Vagina (tissue), 2 donors: ENCODE measurements around the gene CST7. TPM values are rescaled to one million over a fixed set of nuclear protein-coding genes. Genes with fewer than 3 reads are reported as not detected.
A peak's percentile ranks its signal among the peaks of the same experiment; 100 is the strongest.

Source experiments
- DNase-seq, 2 donors: peaks; one replicate each; pipeline ENCODE4 v3.0.0-alpha.2; 2017; ENCODE audit errors: extremely low spot score in 2 of 2
- H3K27ac ChIP-seq: fragments of 200-600 bp; sonication (generic); one replicate; pipeline ENCODE4 v1.5.1; 2019
- H3K27me3 ChIP-seq: fragments of 200-600 bp; sonication (generic); one replicate; pipeline ENCODE4 v1.5.1; 2019
- H3K36me3 ChIP-seq, 2 donors: fragments of 200-600 bp; sonication (generic); one replicate each; pipeline ENCODE4 v1.5.1; 2017 to 2019
- H3K4me1 ChIP-seq: fragments of 200-600 bp; sonication (generic); one replicate; pipeline ENCODE4 v1.5.1; 2019
- H3K4me3 ChIP-seq, 2 donors: fragments of 200-600 bp; sonication (generic); 1 replicate in 1 of 2; 2 replicates in 1 of 2; pipeline ENCODE4 v1.5.1; 2016 to 2019
- H3K9me3 ChIP-seq: fragments of 200-600 bp; sonication (generic); one replicate; pipeline ENCODE4 v1.5.1; 2019
- POLR2A ChIP-seq, 2 donors: fragments of 450-650 bp; IDR thresholded peaks; one replicate each; pipeline ENCODE4 v1.6.1; 2017; ENCODE audit warnings: antibody characterized with exemption in 2 of 2, mild to moderate bottlenecking in 2 of 2, moderate library complexity in 2 of 2
- POLR2AphosphoS5 ChIP-seq, 2 donors: sonication (generic); formaldehyde crosslinking; IDR thresholded peaks; one replicate each; pipeline ENCODE4 v1.9.0; 2017; ENCODE audit warnings: antibody characterized with exemption in 2 of 2, mild to moderate bottlenecking in 2 of 2, low read depth in 1 of 2; ENCODE audit not compliant: insufficient read depth in 1 of 2
- intact Hi-C: fragments of 100-400 bp; cut with DNase I; formaldehyde crosslinking; loops from one replicate; pipeline ENCODE4 v1.15.1; 2023
- total RNA-seq: library from RNA; depleted of rRNA; stranded (reverse); fragments of >200 nt; gene quantifications from one replicate; pipeline ENCODE4 v1.2.3, GENCODE V29; 2016
- TF ChIP-seq, protein P1 (sequence below), 3 experiments: fragments of 450-650 bp in 2 of 3; fragments of 200-600 bp in 1 of 3; sonication (generic) in 1 of 3; IDR thresholded peaks; one replicate each; pipeline ENCODE4 v1.5.1; 2017 to 2019; ENCODE audit warnings: antibody characterized with exemption in 3 of 3, mild to moderate bottlenecking in 2 of 3, moderate library complexity in 2 of 3

Gene CST7
- total RNA-seq, 1 donor from 2014 or later = 3.7 TPM

DNA sequence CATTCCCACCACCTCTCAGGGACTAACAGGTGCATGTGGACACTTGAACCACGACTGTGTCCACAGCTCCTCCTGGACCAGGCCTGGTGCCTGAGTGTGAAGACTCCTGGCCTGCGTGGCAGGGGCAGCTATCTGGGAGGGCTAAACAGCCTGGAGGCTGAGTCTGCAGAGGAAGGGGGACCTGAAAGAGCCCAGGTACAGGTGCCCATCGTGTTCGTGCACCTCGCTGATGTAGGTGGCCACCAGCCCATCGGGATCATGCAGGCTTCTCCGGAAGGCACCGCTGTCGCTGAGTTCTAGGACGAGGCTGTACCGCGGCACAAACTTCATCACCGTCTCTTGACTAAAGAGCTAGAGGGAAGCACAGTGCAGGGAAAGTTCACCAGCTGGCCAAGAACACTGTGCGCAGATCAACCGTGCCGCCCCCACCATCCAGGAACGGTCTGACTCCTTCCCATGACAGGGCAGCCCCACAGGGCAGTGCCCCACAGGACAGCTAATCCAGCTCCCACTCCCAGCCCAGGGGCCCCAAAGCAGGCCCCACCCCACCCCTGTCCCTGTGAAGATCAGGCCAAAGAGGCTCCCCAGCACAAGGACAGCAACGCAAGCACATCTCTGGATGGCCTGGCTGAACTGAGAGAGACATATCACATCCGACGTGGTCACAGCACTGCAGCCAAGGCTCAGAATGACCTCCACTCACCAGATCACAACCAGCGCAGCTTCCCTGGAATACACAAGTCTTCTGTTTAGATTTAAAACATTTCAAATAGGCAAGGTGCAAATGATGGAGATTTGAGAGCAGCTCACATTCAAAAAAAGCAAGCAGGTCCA, 14.8 kb downstream of the CST7 start:
- Histone ChIP-seq H3K9me3 (no peaks in the 10 kb centered on the region), H3K27me3 (no peaks in the 10 kb centered on the region), H3K4me1 (no peaks in the 10 kb centered on the region), H3K36me3 (peaks cover 0 to 64% of the 10 kb centered on the region in 2 donors), H3K4me3 (no peak overlapping the region), H3K27ac (no peak overlapping the region)
- TF ChIP-seq, protein P1, sequence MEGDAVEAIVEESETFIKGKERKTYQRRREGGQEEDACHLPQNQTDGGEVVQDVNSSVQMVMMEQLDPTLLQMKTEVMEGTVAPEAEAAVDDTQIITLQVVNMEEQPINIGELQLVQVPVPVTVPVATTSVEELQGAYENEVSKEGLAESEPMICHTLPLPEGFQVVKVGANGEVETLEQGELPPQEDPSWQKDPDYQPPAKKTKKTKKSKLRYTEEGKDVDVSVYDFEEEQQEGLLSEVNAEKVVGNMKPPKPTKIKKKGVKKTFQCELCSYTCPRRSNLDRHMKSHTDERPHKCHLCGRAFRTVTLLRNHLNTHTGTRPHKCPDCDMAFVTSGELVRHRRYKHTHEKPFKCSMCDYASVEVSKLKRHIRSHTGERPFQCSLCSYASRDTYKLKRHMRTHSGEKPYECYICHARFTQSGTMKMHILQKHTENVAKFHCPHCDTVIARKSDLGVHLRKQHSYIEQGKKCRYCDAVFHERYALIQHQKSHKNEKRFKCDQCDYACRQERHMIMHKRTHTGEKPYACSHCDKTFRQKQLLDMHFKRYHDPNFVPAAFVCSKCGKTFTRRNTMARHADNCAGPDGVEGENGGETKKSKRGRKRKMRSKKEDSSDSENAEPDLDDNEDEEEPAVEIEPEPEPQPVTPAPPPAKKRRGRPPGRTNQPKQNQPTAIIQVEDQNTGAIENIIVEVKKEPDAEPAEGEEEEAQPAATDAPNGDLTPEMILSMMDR (IDR thresholded peaks at IDR 0.05) = no peak
- TF ChIP-seq POLR2A (IDR thresholded peaks at IDR 0.05) = no peak
- no peak for TF ChIP-seq POLR2AphosphoS5 (IDR thresholded peaks at IDR 0.05; ENCODE audit: insufficient read depth in 1 of 2, low read depth in 1 of 2)
- peak; percentile 56 to 92 for DNase-seq
- intact Hi-C loops = no loop called here

DNA sequence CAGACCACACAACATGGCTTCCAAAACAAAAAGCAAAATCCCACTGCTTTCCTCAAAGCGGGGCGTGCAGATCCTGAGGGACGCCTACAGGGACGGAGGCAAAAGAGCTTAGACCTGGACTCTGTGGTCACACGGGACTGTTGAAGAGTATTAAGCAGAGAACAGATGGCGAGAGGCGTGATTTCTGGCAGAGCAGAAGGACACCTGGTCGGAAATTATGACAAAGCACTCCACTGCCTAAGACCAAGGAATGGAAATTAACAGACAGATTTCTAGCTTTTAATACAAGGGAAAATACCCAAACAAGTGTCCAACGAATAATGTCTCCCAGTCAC, 15.4 kb downstream of the CST7 start:
- DNase-seq = peak in 1 of 2 donors; percentile 65
- Histone ChIP-seq H3K9me3 (no peaks in the 10 kb centered on the region), H3K27me3 (no peaks in the 10 kb centered on the region), H3K36me3 (peaks cover 0 to 63% of the 10 kb centered on the region in 2 donors), H3K27ac (no peak overlapping the region), H3K4me1 (no peaks in the 10 kb centered on the region), H3K4me3 (no peak overlapping the region)
- TF ChIP-seq, protein P1 (IDR thresholded peaks at IDR 0.05) = no peak
- no peak for TF ChIP-seq POLR2A (IDR thresholded peaks at IDR 0.05)
- no peak for TF ChIP-seq POLR2AphosphoS5 (IDR thresholded peaks at IDR 0.05; ENCODE audit: insufficient read depth in 1 of 2, low read depth in 1 of 2)
- intact Hi-C loops = no loop called here

DNA sequence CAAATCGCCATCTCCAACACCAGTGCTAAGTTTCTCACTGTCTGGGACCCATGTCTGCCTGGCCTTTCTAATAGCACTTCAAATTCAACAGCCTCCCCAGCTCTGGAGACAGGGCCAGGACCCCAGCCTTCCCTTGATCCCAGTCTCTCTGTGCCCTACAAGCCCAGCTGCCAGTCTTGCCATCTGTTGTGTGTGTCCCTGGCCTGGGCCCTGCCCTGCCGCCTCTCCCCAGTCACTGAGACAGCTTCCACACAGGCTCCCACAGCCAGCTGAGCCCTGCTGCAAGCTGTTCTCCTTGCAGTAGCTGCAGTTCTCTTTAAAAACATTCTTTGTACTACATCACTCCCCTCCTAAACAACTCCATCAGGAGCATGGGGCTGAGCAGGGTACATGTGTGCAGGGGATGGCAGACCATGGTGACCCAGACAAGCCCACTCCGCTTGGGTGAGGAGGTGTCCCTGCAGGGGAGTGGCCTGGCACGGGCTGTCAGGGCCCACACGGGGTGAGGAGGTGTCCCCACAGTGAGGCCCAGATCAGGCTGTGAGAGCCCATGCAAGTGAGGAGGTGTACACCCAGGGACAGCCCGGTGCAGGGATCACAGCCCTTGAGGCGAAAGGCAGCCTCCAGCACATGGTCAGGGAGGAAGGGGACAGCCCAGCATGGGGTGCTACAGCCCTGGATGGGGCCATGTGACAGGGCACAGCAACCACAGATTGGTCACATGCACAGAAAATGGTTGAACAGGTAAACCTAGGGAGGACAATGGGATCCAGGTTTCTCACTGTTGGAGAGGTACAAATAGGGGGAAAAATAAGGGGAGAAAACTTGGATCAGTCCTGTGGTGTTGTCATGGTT, 16.2 kb downstream of the CST7 start:
- H3K27me3 ChIP-seq = no peaks in the 10 kb centered on the region
- no peaks in the 10 kb centered on the region for H3K4me1 ChIP-seq
- no peak overlapping the region for H3K4me3 ChIP-seq
- TF ChIP-seq POLR2A (IDR thresholded peaks at IDR 0.05) (no peak), POLR2AphosphoS5 (IDR thresholded peaks at IDR 0.05; ENCODE audit: insufficient read depth in 1 of 2, low read depth in 1 of 2) (no peak)
- TF ChIP-seq, protein P1 (IDR thresholded peaks at IDR 0.05) = no peak
- no peaks in the 10 kb centered on the region for H3K9me3 ChIP-seq
- intact Hi-C loops = no loop called here
- no peak overlapping the region for H3K27ac ChIP-seq
- peak; percentile 56 to 92 for DNase-seq
- H3K36me3 ChIP-seq = peaks cover 0 to 70% of the 10 kb centered on the region in 2 donors

DNA sequence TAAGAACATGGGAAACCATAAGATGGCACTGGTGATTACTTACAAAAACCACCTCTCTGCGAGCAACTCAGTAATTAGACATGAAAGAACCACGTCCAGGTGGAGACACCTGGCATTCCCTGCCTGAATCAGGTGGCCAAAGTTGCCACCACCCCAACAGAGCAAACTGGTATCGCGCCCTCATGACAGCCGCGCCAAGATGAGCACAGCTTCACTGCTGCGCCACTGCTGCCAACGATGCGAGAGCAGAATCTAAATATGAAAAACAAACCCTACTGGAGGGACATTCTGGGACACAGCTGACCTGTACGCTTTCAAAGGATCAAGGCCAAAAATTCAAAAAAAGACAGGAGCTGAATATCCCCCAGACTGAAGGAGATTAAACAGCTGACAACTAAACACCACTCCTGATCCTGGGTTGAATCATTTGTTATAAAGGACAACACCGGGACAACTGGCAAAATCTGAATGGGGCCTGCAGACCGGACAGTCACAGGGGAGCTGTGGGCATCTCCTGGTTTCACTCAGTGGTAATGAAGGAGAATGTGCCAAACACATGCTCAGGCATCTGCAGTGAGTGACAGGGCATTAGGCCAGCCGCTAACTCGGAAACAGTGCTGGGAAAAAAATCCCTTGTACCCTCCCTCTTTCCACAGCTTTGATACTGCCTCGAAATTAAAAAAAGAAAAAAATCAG, 17.4 kb downstream of the CST7 start:
- DNase-seq = peak in 1 of 2 donors; percentile 60
- intact Hi-C loops = no loop called here
- Histone ChIP-seq H3K27me3 (no peaks in the 10 kb centered on the region), H3K4me3 (no peak overlapping the region), H3K36me3 (peaks cover 0 to 79% of the 10 kb centered on the region in 2 donors), H3K9me3 (no peaks in the 10 kb centered on the region), H3K4me1 (no peaks in the 10 kb centered on the region), H3K27ac (no peak overlapping the region)
- TF ChIP-seq POLR2A (IDR thresholded peaks at IDR 0.05) = no peak
- TF ChIP-seq, protein P1 (IDR thresholded peaks at IDR 0.05) = no peak
- TF ChIP-seq POLR2AphosphoS5 (IDR thresholded peaks at IDR 0.05; ENCODE audit: insufficient read depth in 1 of 2, low read depth in 1 of 2) = no peak
